CD4-positive, alpha-beta T cell treated with Interleukin-17A for 4 hours (primary cell): ENCODE data around the gene ATP5PD.
A peak's percentile ranks its signal among the peaks of the same experiment; 100 is the strongest.
"Not testable (repeated sequence)": the region's sequence is repeated elsewhere in the genome, so short reads cannot be mapped to it uniquely, and the experiment has no call there.

Experiments used
- DNase-seq: peaks from one replicate; pipeline ENCODE4 v3.0.0-alpha.2; 2020; ENCODE audit warnings: mixed read lengths

ATP5PD gene

GRCh38 chr17:75012346-75013091 is 34.2 kb downstream of the ATP5PD start, which contains the start of gene MRPL58:
Gene MRPL58, plus strand, starts transcription at chr17:75012670. Its CDS starts 17 bp downstream, at chr17:75012687.
- DNase-seq = peak; percentile 85

DNA sequence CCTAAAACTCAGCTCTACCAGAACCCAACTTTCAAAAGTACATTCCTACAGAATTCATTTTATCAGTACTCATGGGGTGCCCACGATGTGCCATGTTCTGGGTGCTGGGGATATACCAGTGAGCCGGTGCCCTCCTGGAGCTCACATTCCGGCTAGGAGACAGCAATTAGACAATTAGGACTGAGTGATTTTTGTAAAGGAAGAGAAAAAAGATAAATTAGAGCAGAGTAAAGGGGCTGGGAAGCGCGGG is 34.7 kb downstream of the ATP5PD start:
- no peak for DNase-seq

DNA sequence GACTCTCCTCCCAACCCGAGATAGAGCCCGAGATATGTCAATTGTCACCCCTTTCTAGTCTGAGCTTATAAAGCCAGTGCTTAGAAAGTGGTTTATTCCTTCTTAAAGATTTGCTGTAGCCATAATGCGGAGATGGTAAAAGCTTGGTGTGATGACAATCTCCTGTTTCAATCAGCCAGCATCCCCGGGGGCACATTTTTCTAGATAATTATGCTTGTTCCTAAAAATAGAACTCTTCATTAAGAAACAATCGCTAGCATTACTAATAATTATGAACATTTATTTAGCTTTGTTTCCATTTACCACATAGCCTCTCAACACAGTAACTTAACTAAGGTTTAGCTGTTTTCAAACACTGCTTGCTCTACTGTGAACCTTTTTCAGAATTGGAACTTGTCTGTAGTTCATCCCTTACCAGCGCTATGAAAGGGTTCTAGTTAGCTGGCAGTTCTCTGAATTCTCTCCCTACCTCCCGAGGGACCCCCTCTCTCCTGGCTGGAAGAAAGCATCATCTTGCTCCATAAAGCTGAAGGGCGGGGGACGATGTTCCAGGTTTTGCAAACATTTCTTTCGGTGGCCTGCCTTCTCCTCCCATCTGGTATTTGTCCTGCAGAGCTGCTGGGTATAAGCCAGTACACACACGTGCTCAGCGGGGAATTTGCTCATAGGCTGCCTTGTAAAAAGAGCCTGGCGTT is 35.2 kb downstream of the ATP5PD start:
- DNase-seq = no peak

GRCh38 chr17:75010683-75011400 is 35.9 kb downstream of the ATP5PD start:
- DNase-seq = no peak

DNA sequence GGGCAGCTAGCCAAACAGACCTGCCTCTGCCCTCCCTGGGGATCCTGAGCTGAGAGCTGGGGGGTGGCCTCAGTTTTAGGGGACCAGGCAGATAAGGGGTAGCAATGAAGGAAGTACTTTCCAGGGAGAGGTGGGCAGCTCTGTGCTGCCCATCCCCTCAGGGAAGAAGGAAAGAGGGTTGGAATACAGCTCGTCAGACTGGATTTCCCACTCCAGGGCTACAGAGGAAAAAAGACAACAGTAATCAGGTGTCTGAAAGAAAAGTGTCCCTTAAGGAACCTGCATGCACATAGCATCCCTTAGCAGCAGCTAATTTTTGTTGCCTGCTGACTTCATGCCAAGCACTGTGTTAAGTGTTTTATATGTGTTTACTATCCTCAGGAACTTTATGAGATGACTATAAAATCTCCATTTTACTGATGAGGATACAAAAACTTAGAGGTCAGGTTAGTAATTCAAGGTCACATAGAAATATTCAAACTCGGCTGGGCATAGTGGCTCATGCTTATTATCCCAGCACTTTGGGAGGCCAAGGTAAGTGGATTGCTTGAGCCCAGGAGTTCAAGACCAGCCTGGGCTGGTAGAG is 37.5 kb downstream of the ATP5PD start:
- DNase-seq = no peak

DNA sequence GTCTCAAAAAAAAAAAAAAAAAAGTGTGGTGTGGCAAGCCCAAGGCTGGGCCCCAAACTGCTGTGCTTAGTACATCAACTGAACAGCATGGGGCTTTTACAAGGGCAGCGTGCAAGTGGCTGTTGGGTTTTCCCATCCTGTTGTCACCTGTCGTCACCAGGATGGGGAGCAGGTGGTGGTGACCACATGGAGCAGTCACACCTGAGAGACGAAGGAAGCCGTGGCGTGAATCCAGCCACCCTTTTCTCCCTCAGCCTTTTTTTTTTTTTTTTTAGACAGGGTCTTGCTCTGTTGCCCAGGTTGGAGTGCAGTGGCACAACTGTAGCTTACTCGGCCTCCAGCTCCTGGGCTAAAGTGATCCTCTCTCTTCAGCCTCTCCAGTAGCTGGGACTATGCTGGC is 38.4 kb downstream of the ATP5PD start:
- no peak for DNase-seq

GRCh38 chr17:75006653-75007052 is 40.1 kb downstream of the ATP5PD start:
- DNase-seq = no peak

DNA sequence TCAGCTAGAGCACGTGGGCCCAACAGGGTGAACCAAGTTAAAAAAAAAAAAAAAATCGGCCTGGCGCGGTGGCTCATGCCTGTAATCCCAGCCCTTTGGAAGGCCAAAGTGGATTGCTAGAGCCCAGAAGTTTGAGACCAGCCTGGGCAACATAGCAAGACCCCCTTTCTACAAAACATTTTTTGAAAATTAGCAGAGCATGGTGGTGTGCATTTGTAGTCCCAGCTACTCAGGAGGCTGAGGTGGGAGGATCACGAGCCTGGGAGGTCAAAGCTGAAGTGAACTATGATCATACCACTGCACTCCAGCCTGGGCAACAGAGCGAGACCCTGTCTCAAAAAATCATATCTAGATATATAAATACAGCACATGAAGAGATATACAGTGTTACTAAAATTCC is 40.7 kb downstream of the ATP5PD start:
- DNase-seq = not testable (repeated sequence)

DNA sequence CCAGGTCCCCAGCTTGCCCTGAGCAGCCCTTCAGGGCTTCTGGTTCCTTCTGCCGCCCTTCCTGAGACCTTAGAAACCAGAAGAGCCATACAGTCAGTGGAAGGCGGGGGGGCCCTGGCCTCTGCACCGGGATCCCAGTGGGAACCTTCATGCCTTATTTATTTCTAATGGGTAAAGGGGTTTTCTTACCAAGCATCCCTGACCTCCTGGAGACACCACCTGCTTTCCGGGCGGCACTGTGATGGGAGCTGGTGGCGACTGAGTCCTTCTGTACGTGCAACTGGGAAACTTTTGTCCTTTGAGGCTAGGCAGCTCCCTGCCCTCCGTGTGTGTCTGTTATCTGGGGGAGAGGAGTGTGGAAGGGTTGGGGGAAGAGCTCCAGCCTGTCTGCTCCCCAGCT is 41.5 kb downstream of the ATP5PD start:
- DNase-seq = no peak

GRCh38 chr17:75004371-75004770 is 42.4 kb downstream of the ATP5PD start:
- DNase-seq = no peak

DNA sequence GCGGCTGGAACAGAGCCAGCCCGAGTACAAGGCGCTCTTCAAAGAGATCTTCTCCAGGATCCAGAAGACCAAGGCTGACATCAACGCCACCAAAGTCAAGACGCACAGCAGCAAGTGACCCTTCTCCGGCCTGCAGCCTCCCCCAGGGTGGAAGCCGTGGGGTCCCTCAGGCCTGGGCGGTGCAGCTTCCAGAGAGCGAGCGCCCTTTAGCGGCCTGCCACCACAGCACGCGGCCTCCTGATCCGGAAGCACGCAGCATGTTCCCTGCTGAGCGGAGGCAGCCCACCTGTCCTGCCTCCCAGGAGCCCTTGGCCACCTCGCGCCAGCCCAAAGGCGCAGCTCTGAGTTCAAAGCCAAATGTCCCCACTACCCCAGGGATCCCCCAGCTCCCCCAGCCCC is 42.8 kb downstream of the ATP5PD start:
- DNase-seq = no peak

GRCh38 chr17:75003070-75003956 is 43.5 kb downstream of the ATP5PD start:
- DNase-seq = no peak

DNA sequence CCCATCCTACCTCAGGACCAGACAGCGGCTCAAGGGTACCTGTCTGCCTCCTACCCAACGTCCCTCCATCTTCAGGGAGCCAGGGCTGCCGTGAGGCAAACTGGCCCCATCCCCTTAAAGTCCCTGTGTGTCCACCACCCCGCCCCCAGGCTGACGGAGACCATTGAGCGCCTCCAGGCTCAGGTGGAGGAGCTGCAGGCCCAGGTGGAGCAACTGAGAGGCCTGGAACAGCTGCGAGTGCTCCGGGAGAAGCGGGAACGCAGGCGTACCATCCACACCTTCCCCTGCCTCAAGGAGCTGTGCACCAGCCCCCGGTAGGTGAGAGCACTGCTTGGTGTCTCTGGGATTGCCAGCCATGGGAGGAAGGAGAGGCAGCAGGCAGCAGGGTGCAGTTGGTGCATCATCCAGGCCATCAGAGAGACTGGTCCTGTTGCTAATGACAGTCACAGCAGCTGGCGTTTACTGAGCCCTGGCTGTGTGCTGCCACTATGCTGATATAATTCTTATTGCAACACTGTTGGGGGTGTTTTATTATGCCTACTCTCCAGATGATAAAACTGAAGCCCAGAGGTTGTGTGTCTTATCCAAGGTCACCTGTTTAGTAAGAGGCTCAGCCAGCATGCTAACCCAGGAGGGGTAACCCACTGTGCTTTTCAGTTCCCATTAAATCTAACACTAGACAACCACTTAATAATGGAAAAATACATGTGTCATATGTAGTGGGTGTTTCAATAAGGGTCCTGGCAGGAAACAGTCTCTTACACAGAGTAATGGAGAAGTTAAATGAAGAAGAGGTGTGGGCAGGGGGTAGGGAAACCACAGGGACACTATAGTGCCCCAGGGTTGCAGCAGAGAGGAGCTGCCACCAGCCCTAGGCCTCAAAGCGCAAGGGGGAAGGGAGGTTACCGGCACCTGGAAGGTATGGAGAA is 44.6 kb downstream of the ATP5PD start:
- DNase-seq = no peak

DNA sequence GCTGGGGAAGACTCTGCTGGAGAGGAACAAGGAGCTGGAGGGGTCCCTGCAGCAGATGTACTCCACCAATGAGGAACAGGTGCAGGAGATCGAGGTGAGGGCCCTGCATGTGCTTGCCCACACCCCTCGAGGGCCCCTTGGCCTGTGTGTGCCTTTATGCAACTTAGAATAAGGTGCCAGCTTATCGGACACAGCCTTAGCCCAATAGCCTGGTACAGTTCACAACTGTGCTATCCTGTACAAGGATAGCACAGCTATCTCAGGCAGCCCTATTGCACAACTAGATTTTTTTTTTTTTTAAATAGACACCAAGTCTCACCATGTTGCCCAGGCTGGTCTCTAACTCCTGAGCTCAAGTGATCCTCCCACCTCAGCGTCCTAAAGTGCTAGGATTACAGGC is 47.2 kb downstream of the ATP5PD start:
- DNase-seq = no peak

DNA sequence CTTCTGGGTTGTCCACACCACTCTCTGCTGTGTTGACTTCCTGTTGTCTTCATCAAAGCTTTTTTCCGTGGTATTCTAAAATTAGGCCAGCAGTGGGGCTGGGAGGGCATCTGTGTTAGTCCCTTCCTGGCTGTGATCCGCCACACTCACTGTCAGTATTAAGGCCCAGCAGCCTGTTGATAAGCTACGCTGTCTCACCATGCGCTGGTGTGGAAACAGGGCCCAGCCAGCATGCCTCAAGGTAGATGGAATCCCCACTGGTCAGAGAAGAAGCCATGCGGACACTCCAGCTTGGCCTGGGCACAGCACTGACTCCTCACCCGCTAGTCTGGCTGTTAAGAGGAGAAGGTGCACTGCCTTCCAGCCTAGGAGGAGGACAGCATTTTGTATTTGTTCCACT is 48.0 kb downstream of the ATP5PD start:
- no peak for DNase-seq

GRCh38 chr17:74995847-74996246 is 50.9 kb downstream of the ATP5PD start:
- no peak for DNase-seq

DNA sequence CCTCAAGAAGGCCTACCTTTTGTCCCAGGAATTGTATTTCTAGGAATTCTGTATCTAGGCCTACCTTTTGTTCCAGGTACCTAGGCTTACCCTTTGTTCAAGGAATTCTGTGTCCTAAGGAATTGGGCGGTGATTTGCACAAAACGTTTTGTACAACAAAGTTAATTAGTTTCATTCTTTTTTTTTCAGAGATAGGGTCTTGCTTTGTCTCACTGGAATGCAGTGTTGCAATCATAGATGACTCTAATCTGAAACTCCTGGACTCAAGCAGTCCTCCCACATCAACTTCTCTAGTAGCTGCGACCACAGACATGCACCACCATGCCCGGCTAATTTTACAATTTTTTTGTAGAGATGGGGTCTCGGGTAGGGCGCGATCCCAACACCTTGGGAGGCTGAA is 52.3 kb downstream of the ATP5PD start:
- no peak for DNase-seq

GRCh38 chr17:74992223-74992622 is 54.5 kb downstream of the ATP5PD start:
- DNase-seq = no peak

DNA sequence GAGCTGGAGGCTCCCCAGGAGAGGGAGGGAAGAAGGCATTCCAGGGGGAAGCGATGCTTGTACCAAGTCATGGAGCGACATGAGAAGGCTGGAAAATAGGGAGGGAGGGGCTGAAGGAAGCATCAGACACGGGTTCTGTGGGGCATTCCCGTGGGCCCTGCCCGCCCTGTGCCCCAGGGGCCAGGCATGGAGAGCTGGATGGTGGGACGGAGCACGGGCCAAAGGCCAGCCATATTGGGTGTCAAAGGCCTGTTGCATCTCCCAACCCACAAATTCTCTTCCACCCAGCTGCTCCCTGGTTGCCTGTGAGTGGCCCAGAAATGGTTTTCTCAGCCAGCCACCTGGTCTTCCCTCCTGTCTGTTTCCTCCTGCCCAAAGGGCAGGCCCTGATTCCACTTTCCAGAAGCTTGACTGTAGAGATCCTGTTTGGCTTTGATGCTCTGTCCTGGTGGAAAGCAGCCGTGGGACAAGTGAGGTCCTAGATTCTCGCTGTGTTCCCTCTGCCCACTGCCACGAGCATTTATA is 56.1 kb downstream of the ATP5PD start:
- DNase-seq = no peak
